OCI-LY3 (cell line): ENCODE results near the gene SFMBT1.

ENCODE experiments used
- CTCF ChIP-seq: fragments of 200-600, 300-600 bp; sonication (generic); IDR thresholded peaks from 2 replicates; pipeline ENCODE4 v1.5.1; 2014; ENCODE audit warnings: antibody characterized with exemption, low read length, low read depth
- EZH2phosphoT487 ChIP-seq: fragments of 200-600 bp; shearing (Covaris generic); IDR thresholded peaks from 2 replicates; pipeline ENCODE4 v1.6.1; 2018; ENCODE audit warnings: antibody characterized with exemption, mixed run types, low read depth

GRCh38 chr3:53083949-53084309 is 38.1 kb upstream of the SFMBT1 start:
- TF ChIP-seq CTCF (no peak), EZH2phosphoT487 (no peak)
